ENCODE results near the gene STARD4.

- no peak for TF ChIP-seq NR3C1 (CRISPR knock-in tag; IDR thresholded peaks at IDR 0.05)
- no peak for TF ChIP-seq CBX5 (IDR thresholded peaks at IDR 0.05; ENCODE audit: borderline replicate concordance, low read depth)
- TF ChIP-seq FOXO4 (CRISPR knock-in tag; IDR thresholded peaks at IDR 0.05), result no peak
- TF ChIP-seq, protein P1, sequence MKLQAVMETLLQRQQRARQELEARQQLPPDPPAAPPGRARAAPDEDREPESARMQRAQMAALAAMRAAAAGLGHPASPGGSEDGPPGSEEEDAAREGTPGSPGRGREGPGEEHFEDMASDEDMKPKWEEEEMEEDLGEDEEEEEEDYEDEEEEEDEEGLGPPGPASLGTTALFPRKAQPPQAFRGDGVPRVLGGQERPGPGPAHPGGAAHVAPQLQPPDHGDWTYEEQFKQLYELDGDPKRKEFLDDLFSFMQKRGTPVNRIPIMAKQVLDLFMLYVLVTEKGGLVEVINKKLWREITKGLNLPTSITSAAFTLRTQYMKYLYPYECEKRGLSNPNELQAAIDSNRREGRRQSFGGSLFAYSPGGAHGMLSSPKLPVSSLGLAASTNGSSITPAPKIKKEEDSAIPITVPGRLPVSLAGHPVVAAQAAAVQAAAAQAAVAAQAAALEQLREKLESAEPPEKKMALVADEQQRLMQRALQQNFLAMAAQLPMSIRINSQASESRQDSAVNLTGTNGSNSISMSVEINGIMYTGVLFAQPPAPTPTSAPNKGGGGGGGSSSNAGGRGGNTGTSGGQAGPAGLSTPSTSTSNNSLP (IDR thresholded peaks at IDR 0.05; ENCODE audit: borderline replicate concordance, low read depth, low read length), result no peak
- no peak for TF ChIP-seq CTCF (IDR thresholded peaks at IDR 0.05 in 2 of 3, conservative IDR thresholded peaks at IDR 0.05 in 1 of 3; ENCODE audit: insufficient read depth in 2 of 3, low read depth in 1 of 3, low read length in 3 of 3)
- no peak for TF ChIP-seq ZNF785 (CRISPR knock-in tag; IDR thresholded peaks at IDR 0.05)
- TF ChIP-seq BRCA1 (IDR thresholded peaks at IDR 0.05), result no peak
- no peak for TF ChIP-seq BRCA1 (CRISPR knock-in tag; IDR thresholded peaks at IDR 0.05)
- no peak for TF ChIP-seq SIX5 (IDR thresholded peaks at IDR 0.05; ENCODE audit: borderline replicate concordance in 1 of 2, insufficient read depth in 1 of 2, low read depth in 1 of 2, low read length in 2 of 2)
- TF ChIP-seq JUN (IDR thresholded peaks at IDR 0.05; ENCODE audit: borderline replicate concordance, low read depth, low read length), result no peak
- TF ChIP-seq JUN (CRISPR knock-in tag; IDR thresholded peaks at IDR 0.05; ENCODE audit: borderline replicate concordance), result no peak
- TF ChIP-seq, protein P2, sequence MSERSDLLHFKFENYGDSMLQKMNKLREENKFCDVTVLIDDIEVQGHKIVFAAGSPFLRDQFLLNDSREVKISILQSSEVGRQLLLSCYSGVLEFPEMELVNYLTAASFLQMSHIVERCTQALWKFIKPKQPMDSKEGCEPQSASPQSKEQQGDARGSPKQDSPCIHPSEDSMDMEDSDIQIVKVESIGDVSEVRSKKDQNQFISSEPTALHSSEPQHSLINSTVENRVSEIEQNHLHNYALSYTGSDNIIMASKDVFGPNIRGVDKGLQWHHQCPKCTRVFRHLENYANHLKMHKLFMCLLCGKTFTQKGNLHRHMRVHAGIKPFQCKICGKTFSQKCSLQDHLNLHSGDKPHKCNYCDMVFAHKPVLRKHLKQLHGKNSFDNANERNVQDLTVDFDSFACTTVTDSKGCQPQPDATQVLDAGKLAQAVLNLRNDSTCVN (CRISPR knock-in tag; IDR thresholded peaks at IDR 0.05), result no peak
- no peak for TF ChIP-seq CHD2 (IDR thresholded peaks at IDR 0.05; ENCODE audit: low read depth, low read length)
Observed at GRCh38 chr5:111498346-111498745, 14.0 kb downstream of the STARD4 start.

Measured in K562 (cell line).